Dedifferentiated amniotic fluid mesenchymal stem cell (primary cell): Measurements from ENCODE around the gene PEX6.
"Not testable (repeated sequence)": the region's sequence is repeated elsewhere in the genome, so short reads cannot be mapped to it uniquely, and the experiment has no call there.

Source experiments
- DNase-seq: peaks from one replicate; pipeline ENCODE4 v3.0.0-alpha.2; 2016; ENCODE audit errors: extremely low spot score

PEX6 gene

GRCh38 chr6:42978839-42979522, at the start of gene PEX6:
PEX6 (minus strand) TSS chr6:42979181; CDS start chr6:42979150, 31 bp downstream.
- peak; percentile 54 for DNase-seq

DNA sequence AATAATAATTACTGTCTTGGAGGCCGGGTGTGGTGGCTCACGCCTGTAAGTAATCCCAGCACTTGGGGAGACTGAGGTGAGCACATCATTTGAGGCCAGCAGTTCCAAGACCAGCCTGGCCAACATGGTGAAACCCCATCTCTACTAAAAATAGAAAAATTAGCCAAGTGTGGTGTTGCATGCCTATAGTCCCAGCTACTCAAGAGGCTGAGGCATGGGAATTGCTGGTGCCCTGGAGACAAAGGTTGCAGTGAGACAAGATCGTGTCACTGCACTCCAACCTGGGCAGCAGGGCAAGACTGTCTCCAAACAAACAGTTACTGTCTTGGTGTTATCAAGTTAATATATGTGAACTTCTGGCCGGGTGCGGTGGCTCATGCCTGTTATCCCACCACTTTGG, 47.4 kb upstream of the PEX6 start:
- DNase-seq: no peak

DNA sequence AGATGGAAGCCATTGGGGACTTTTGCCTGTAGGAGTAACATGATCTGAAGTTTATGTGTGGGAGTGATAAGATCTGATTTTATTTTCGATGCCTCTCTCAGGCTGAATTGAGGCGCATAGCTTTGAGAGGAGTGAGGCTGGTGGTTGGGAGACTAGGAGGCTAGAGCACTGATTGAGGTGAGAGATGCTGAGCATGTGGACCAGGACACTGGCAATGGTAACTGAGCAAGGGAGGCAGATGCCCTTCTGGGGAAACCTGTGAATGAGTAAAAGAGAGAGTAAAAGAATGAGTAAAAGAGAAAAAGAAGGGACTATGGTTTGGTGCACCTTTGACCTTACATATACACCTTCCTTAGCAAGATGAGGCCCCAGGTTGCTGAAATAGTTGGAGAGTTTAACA, 45.5 kb upstream of the PEX6 start:
- no peak for DNase-seq

- DNase-seq: peak; percentile 68
Measured at GRCh38 chr6:43021270-43022047, 42.5 kb upstream of the PEX6 start, which contains the start of gene RRP36. RRP36 (plus strand) TSS chr6:43021623; CDS start chr6:43021655, 32 bp downstream.

- no peak for DNase-seq
Measured at GRCh38 chr6:43020847-43021246, 41.9 kb upstream of the PEX6 start.

GRCh38 chr6:43020052-43020705, 41.2 kb upstream of the PEX6 start:
- DNase-seq: no peak

DNA sequence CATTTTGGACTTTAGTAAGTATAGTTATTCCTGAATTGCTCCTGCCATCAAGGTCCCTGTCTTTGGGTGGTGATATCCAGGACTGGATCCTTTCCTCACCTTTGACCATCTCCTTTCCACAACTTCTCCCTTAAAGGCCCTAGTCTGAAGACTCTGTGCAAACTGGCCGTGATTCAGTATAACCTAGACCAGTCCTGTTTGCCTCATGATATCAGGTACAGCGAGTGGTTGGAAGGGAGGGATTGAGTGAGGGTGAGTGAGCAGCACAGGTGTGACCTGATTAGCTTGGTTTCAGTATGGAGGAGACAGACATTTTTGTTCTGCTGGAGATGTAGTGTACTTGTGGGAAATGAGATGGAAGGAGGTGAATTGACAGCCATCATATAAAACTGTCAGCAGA, 40.2 kb upstream of the PEX6 start:
- DNase-seq: no peak

DNA sequence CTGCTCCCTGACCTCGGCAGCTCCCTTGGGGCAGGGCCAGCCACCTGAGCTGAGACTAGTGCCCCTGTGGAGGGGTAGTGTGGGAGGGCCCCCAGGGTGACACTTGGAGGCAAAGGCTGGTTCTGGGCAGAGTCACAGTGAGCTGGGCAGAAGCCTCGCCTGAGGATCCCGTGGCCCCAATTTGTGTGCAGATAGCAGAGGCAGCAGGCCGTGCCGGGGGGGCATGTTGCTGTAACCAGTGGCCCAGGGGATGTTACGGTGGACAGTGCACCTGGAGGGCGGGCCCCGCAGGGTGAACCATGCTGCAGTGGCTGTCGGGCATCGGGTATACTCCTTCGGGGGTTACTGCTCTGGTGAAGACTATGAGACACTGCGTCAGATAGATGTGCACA, 38.0 kb upstream of the PEX6 start:
- DNase-seq: no peak

- DNase-seq: no peak
Measured at GRCh38 chr6:43016176-43016942, 37.4 kb upstream of the PEX6 start.

DNA sequence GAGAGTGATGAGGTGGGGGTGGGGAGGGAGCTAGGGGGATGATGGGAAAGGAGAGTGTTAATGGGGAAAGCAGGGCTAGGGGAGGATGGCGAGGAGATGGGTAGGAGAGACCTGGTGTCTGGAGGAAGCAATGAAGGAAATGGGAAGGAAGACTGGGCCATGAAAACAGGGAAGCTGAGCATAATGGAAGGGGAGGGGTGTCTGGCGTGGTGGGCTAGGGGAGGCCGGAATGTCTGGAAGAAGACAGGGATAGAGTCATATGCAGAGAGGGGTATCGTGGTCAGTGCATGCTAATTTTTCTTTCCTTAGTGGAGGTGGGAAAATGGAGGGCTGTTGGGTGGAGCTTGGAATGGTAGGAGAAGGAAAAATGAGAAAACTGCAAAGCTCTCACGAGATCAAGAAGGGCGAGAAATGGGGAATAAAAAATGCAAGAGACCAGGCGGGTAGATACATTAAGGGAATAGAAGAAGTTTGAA, 35.5 kb upstream of the PEX6 start:
- peak; percentile 47 for DNase-seq

DNA sequence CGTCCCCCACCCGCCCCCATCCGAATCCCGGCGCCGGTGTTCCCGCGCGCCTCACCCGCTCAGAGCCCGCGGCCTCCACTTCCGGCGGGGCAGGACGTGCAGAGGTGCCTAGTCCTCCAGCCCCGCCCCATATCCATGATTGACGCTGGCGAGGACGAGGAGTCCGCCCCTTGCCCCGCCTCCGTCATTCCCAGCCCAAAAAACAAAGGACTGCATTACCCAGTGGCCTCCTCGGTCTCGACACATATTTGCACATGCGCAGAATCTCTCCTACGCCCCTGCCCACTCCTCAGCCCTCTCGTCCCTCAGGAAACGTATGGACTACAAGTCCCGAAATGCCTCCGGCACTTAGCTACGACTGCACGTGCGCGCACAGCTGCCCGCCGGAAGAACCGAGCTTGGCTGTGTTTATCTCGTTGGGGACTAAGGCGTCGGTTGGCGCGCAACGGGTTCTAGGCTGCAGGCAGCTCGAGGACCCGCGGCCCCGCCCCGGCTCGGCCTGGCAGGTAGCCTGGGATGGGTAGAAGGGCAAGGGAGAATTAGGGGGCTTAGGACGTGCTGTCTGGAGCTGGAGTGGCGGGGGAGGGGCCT, 35.0 kb upstream of the PEX6 start, which contains the start of the genes KLHDC3 and MEA1:
Gene KLHDC3 (plus strand): TSS at position 407 of the 591 bp plus-strand sequence. CDS start 2,944 bp downstream, outside the sequence.
Gene MEA1 (minus strand): TSS at position 104 of the 591 bp plus-strand sequence. CDS start 133 bp downstream, outside the sequence.
- peak; percentile 100 for DNase-seq

DNA sequence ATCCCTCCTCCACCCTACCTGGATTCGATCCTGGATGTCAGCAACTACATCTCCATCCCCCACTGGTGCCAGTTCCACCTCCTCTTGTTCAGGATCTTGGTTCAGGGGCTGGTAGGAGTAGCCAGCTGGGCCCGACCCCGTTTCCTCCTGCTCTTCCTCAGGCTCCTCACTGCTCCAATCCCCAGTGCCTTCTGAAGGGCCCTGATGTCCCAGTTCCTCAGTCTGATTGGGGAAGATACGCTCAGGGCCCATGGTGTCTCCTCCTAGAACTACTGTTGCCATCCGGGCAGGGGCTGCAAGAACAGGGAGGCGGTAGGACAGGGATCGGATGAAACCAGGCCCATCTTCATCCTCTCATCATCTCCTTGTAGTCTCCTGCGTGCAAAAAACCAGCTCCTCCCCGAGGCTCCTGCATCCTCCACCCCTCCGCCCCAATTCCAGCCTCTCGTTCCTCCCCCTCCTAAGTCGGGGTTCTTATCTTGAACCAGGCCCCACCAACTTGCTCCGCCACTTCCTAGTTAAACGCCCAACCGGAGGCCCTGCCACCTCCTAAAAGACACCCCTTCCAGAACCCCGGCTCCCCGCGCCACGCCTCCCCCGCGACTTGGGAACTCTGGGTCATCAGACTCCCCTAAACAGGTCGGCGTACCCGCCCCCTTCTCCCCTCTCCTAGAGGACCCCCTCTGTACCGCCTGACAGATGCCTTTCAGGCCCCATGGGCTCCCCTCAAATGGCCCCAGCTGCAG, 34.3 kb upstream of the PEX6 start:
- no peak for DNase-seq

- DNase-seq: no peak
Measured at GRCh38 chr6:43012364-43012763, 33.4 kb upstream of the PEX6 start.

- no peak for DNase-seq
Measured at GRCh38 chr6:43011207-43011606, 32.2 kb upstream of the PEX6 start.

- no peak for DNase-seq
Measured at GRCh38 chr6:43009124-43009523, 30.1 kb upstream of the PEX6 start.

- DNase-seq: no peak
Measured at GRCh38 chr6:43007126-43007525, 28.1 kb upstream of the PEX6 start.

- DNase-seq: no peak
Measured at GRCh38 chr6:43006251-43006650, 27.3 kb upstream of the PEX6 start.

DNA sequence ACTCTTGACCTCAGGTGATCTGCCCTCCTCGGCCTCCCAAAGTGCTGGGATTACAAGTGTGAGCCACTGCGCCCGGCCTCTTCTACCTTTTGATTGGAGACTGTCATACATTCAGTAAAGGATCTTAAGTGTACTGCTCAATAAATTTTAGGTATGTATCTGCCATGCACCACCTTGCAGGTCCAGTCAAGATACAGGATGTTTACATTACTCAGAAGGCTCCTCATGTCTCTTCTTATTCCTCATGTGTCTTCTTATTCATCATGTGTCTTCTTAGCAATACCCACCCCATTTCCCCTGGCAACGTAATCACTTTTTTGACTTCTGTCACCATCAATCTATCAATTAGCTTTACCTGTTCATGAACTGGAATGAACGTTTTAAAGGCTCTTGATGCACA, 26.9 kb upstream of the PEX6 start:
- no peak for DNase-seq

- DNase-seq: no peak
Measured at GRCh38 chr6:43001843-43002242, 22.9 kb upstream of the PEX6 start.

GRCh38 chr6:42998205-42998604, 19.2 kb upstream of the PEX6 start:
- not testable (repeated sequence) for DNase-seq
